Measurements from ENCODE around the gene SULT2A1. TPM values are rescaled to one million over a fixed set of nuclear protein-coding genes. Genes with fewer than 3 reads are reported as not detected.

The SULT2A1 gene
- total and polyA plus RNA-seq, 8 donors, result 0.11 to 0.38 (median 0.19) TPM; not detected in 2

DNA sequence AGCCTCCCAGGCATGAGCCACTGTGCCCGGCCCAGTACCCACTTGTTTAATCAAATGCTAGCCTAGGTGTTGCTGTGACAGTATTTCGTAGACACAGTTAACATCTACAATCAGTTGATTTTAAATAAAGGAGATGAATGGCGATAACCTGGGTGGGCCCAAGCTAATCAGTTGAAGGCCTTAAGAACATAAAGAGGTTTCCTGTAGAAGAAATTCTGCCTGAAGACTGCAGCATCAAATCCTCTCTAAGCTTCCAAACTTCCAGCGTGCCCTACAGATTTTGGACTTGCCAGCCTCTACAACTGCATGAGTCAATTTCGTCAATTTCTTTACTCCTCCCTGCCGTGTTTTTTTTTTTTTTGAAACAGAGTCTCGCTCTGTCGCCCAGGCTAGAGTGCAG lies 13.2 kb upstream of the SULT2A1 start:
- Histone ChIP-seq H3K36me3 (no peaks in the 10 kb centered on the region), H3K4me1 (no peaks in the 10 kb centered on the region), H3K4me3 (no peak overlapping the region), H3K27me3 (peaks cover 0 to 22% of the 10 kb centered on the region in 2 donors), H3K27ac (no peak overlapping the region), H3K9me3 (peaks cover 0 to 9% of the 10 kb centered on the region in 2 donors)
- no peak for DNase-seq
- TF ChIP-seq, protein P1, sequence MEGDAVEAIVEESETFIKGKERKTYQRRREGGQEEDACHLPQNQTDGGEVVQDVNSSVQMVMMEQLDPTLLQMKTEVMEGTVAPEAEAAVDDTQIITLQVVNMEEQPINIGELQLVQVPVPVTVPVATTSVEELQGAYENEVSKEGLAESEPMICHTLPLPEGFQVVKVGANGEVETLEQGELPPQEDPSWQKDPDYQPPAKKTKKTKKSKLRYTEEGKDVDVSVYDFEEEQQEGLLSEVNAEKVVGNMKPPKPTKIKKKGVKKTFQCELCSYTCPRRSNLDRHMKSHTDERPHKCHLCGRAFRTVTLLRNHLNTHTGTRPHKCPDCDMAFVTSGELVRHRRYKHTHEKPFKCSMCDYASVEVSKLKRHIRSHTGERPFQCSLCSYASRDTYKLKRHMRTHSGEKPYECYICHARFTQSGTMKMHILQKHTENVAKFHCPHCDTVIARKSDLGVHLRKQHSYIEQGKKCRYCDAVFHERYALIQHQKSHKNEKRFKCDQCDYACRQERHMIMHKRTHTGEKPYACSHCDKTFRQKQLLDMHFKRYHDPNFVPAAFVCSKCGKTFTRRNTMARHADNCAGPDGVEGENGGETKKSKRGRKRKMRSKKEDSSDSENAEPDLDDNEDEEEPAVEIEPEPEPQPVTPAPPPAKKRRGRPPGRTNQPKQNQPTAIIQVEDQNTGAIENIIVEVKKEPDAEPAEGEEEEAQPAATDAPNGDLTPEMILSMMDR (IDR thresholded peaks at IDR 0.05), result no peak
- no peak for ATAC-seq
- intact Hi-C loops (cut with DNase I), result no loop called here

DNA sequence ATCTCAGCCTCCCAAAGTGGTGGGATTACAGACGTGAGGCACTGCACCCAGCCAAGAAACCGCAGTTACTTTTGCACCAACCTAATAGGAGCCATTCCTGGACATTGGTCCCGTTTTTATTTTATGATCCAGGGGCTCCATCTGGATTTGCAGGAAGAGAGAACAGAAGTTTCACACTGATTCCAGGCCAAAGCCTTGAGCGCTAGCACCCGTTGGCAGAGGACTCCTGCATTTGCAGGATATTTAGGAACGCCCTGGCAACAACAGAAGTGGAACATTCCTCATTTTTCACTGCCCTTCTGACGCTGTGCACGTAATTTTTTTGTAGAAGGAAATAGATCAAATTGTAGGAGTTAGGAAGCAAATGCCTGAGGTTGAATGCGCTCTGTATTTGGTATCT lies 11.7 kb upstream of the SULT2A1 start:
- H3K27ac ChIP-seq, result no peak overlapping the region
- no peak overlapping the region for H3K4me3 ChIP-seq
- DNase-seq, result no peak
- peaks cover 0 to 10% of the 10 kb centered on the region in 2 donors for H3K9me3 ChIP-seq
- no peaks in the 10 kb centered on the region for H3K4me1 ChIP-seq
- ATAC-seq, result no peak
- H3K27me3 ChIP-seq, result peaks cover 0 to 18% of the 10 kb centered on the region in 2 donors
- intact Hi-C loops (cut with DNase I), result no loop called here
- TF ChIP-seq, protein P1 (IDR thresholded peaks at IDR 0.05), result no peak
- H3K36me3 ChIP-seq, result no peaks in the 10 kb centered on the region

DNA sequence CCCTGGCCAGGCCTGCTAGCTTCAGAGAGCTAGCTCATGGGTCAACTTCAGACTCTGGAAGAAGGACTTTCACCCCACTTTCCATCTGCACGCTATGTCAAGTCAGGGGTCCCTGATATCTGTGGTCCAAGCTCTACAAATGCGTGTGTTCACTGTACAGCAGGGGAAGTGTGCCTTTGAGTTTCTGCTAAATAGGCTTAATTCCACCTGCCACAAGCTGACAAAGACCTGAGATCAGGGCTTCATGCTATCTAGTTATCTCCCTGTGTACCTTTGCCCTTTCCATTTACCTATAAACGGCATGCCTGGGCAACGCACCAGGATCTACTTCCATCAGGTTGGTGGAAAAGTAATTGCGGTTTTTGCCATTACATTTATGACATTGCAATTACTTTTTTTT lies 10.7 kb upstream of the SULT2A1 start:
- TF ChIP-seq, protein P1 (IDR thresholded peaks at IDR 0.05), result no peak
- no peaks in the 10 kb centered on the region for H3K4me1 ChIP-seq
- ATAC-seq (no peak), DNase-seq (no peak)
- peaks cover 0 to 13% of the 10 kb centered on the region in 2 donors for H3K27me3 ChIP-seq
- intact Hi-C loops (cut with DNase I), result no loop called here
- H3K27ac ChIP-seq, result no peak overlapping the region
- H3K4me3 ChIP-seq, result no peak overlapping the region
- no peaks in the 10 kb centered on the region for H3K36me3 ChIP-seq
- peaks cover 0 to 14% of the 10 kb centered on the region in 2 donors for H3K9me3 ChIP-seq

- no peak for DNase-seq
- peaks cover 0 to 14% of the 10 kb centered on the region in 2 donors for H3K9me3 ChIP-seq
- intact Hi-C loops (cut with DNase I), result no loop called here
- H3K4me3 ChIP-seq, result no peak overlapping the region
- H3K36me3 ChIP-seq, result no peaks in the 10 kb centered on the region
- no peak for ATAC-seq
- TF ChIP-seq, protein P1 (IDR thresholded peaks at IDR 0.05), result no peak
- H3K27me3 ChIP-seq, result peaks cover 0 to 13% of the 10 kb centered on the region in 2 donors
- H3K27ac ChIP-seq, result no peak overlapping the region
- no peaks in the 10 kb centered on the region for H3K4me1 ChIP-seq
Measured at GRCh38 chr19:47896019-47896418, 9.9 kb upstream of the SULT2A1 start.

GRCh38 chr19:47895165-47895782 lies 9.2 kb upstream of the SULT2A1 start:
- DNase-seq, result no peak
- no peaks in the 10 kb centered on the region for H3K36me3 ChIP-seq
- H3K27ac ChIP-seq, result no peak overlapping the region
- no peak for ATAC-seq
- H3K27me3 ChIP-seq, result peaks cover 0 to 13% of the 10 kb centered on the region in 2 donors
- H3K4me3 ChIP-seq, result no peak overlapping the region
- intact Hi-C loops (cut with DNase I), result no loop called here
- no peaks in the 10 kb centered on the region for H3K4me1 ChIP-seq
- H3K9me3 ChIP-seq, result peaks cover 0 to 14% of the 10 kb centered on the region in 2 donors
- TF ChIP-seq, protein P1 (IDR thresholded peaks at IDR 0.05), result no peak

Measured in left lung (tissue), 10 donors.